HepG2 (cell line): ENCODE measurements around the gene OR7G2. TPM values are rescaled to one million over a fixed set of nuclear protein-coding genes. Genes with fewer than 3 reads are reported as not detected.

Experiments
- ETV6 ChIP-seq: sonication (generic); formaldehyde crosslinking; conservative IDR thresholded peaks from 2 replicates; pipeline ENCODE4 v1.4.0; 2020; ENCODE audit warnings: missing genetic modification reagents
- GLI4 ChIP-seq: sonication (generic); formaldehyde crosslinking; IDR thresholded peaks from 2 replicates; pipeline ENCODE4 v1.5.1; 2020; ENCODE audit warnings: missing genetic modification reagents, mild to moderate bottlenecking, moderate library complexity, borderline replicate concordance
- GMEB2 ChIP-seq: IDR thresholded peaks from 2 replicates; pipeline ENCODE4 v1.6.1; 2016; ENCODE audit warnings: missing biosample characterization, missing genetic modification reagents, low read depth
- POGZ ChIP-seq: sonication (generic); formaldehyde crosslinking; IDR thresholded peaks from 2 replicates; pipeline ENCODE4 v1.4.0; 2020; ENCODE audit warnings: mild to moderate bottlenecking, missing genetic modification reagents
- PRDM10 ChIP-seq: sonication (generic); formaldehyde crosslinking; IDR thresholded peaks from 2 replicates; pipeline ENCODE4 v1.4.0; 2020; ENCODE audit warnings: low read depth, missing genetic modification reagents
- RBM39 ChIP-seq: fragments of 200-400 bp; formaldehyde crosslinking; IDR thresholded peaks from one replicate; pipeline ENCODE4 v1.6.1; 2018; ENCODE audit warnings: antibody characterized with exemption, mild to moderate bottlenecking, low read depth, low read length; ENCODE audit not compliant: poor library complexity, severe bottlenecking
- SALL1 ChIP-seq: sonication (generic); formaldehyde crosslinking; IDR thresholded peaks from 2 replicates; pipeline ENCODE4 v1.8.0; 2022; ENCODE audit warnings: mild to moderate bottlenecking, missing genetic modification reagents
- ZFYVE20 ChIP-seq: sonication (generic); formaldehyde crosslinking; IDR thresholded peaks from 2 replicates; pipeline ENCODE4 v1.8.0; 2023; ENCODE audit warnings: low read depth, mild to moderate bottlenecking, moderate library complexity, missing genetic modification reagents, borderline replicate concordance
- ZNF281 ChIP-seq: sonication (generic); formaldehyde crosslinking; IDR thresholded peaks from 2 replicates; pipeline ENCODE4 v1.4.0; 2020; ENCODE audit warnings: missing genetic modification reagents, borderline replicate concordance
- ZNF558 ChIP-seq: sonication (generic); formaldehyde crosslinking; IDR thresholded peaks from 2 replicates; pipeline ENCODE4 v1.9.0; 2022; ENCODE audit warnings: mild to moderate bottlenecking, missing genetic modification reagents, borderline replicate concordance
- ZNF615 ChIP-seq: sonication (generic); formaldehyde crosslinking; IDR thresholded peaks from 2 replicates; pipeline ENCODE4 v1.5.0; 2020; ENCODE audit warnings: mild to moderate bottlenecking, missing genetic modification reagents, borderline replicate concordance
- ZSCAN9 ChIP-seq: IDR thresholded peaks from 2 replicates; pipeline ENCODE4 v1.6.1; 2016; ENCODE audit warnings: borderline replicate concordance
- ZZZ3 ChIP-seq: sonication (generic); formaldehyde crosslinking; IDR thresholded peaks from 2 replicates; pipeline ENCODE4 v1.4.0; 2020; ENCODE audit warnings: missing genetic modification reagents, mild to moderate bottlenecking, borderline replicate concordance
- polyA plus RNA-seq, 8 experiments: library from polyadenylated mRNA; depleted of rRNA in 3 of 8; stranded (reverse) in 7 of 8; unstranded in 1 of 8; fragments of >200 nt; fragmentation: Illumina TruSeq in 4 of 8; extraction: Trizol in 4 of 8; gene quantifications; 2 replicates each; pipeline versions ENCODE4 v1.2.1 to v1.2.3, GENCODE V29; 2011 to 2016; ENCODE audit warnings: low read depth in 4 of 8, missing spikeins in 1 of 8, mixed read lengths in 1 of 8; ENCODE audit not compliant: insufficient read depth in 1 of 8
- total RNA-seq, 5 experiments: library from RNA; depleted of rRNA; stranded (reverse); fragments of >200 nt; fragmentation: Illumina TruSeq; extraction: Trizol; gene quantifications; 2 replicates each; pipeline ENCODE4 v1.2.3, GENCODE V29; 2016; ENCODE audit warnings: low read depth in 1 of 5

OR7G2 gene
- total and polyA plus RNA-seq, 2 of the 13 experiments (the other 11 are each of a cell fraction or from before 2014, with no cell fraction given): not detected

GRCh38 chr19:9140159-9140874, 33.0 kb upstream of the OR7G2 start, which contains the start of gene ZNF317 (continued):
- peak; percentile 82 for TF ChIP-seq PRDM10
- peak; percentile 97 for TF ChIP-seq GLI4 (CRISPR knock-in tag)
- 0 out of 2 replicates have a peak, but pooled peaks have one; percentile 61 for TF ChIP-seq ZNF558 (CRISPR knock-in tag)
- no peak for TF ChIP-seq ZFYVE20 (CRISPR knock-in tag)
- TF ChIP-seq ETV6 (CRISPR knock-in tag): 0 out of 2 replicates have a peak, but pooled peaks have one; percentile 17
- peak; percentile 81 for TF ChIP-seq SALL1 (CRISPR knock-in tag)
- TF ChIP-seq GMEB2 (CRISPR knock-in tag): peak; percentile 79
- TF ChIP-seq RBM39: peak; percentile 64
- TF ChIP-seq ZNF615 (CRISPR knock-in tag): peak; percentile 92
- TF ChIP-seq ZZZ3: peak; percentile 30; the same call in 1 of the 2 replicates
- peak; percentile 34; the same call in 1 of the 2 replicates for TF ChIP-seq ZNF281
- 0 out of 2 replicates have a peak, but pooled peaks have one; percentile 53 for TF ChIP-seq ZSCAN9
- peak; percentile 83 for TF ChIP-seq POGZ (CRISPR knock-in tag)
